ENCODE results near the gene CDH3.

The CDH3 gene

DNA sequence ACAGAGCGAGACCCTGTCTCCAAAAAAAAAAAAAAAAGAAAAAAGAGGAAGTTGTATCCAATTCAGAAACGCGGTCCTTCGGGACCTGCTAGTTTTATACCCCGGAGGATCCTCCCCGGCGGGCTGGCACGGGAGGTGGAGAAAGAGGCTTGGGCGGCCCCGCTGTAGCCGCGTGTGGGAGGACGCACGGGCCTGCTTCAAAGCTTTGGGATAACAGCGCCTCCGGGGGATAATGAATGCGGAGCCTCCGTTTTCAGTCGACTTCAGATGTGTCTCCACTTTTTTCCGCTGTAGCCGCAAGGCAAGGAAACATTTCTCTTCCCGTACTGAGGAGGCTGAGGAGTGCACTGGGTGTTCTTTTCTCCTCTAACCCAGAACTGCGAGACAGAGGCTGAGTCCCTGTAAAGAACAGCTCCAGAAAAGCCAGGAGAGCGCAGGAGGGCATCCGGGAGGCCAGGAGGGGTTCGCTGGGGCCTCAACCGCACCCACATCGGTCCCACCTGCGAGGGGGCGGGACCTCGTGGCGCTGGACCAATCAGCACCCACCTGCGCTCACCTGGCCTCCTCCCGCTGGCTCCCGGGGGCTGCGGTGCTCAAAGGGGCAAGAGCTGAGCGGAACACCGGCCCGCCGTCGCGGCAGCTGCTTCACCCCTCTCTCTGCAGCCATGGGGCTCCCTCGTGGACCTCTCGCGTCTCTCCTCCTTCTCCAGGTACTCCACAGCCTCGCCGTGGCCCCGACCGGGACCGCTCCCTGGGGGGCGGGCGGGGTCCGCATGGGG lies at the start of gene CDH3:
Gene CDH3, plus strand, starts transcription at position 596 of the 779 bp plus-strand sequence. Its CDS starts 70 bp downstream, at position 666.
- in situ Hi-C loops (cut with MboI; ENCODE audit: low sequenced_read_pairs), result no loop called here

DNA sequence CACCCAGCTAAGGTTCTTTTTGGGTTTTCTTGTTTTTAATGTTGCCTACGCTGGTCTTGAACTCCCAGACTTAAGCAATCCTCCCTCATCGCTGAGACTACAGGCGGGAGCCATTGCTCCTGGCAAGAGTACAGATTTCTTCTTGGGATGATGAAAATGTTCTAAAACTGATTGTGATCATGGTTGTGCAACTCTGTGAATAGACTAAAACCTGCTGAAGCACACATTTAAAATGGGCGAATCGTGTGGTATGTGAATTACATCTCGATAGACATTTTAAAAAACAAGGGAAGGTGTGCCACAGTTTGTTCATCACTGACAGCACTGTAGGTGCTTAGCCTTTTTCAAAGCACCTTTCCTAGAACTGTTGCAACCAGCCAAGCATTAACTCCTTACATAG lies 48.8 kb upstream of the CDH3 start:
- in situ Hi-C loops (cut with MboI; ENCODE audit: low sequenced_read_pairs), result no loop called here

DNA sequence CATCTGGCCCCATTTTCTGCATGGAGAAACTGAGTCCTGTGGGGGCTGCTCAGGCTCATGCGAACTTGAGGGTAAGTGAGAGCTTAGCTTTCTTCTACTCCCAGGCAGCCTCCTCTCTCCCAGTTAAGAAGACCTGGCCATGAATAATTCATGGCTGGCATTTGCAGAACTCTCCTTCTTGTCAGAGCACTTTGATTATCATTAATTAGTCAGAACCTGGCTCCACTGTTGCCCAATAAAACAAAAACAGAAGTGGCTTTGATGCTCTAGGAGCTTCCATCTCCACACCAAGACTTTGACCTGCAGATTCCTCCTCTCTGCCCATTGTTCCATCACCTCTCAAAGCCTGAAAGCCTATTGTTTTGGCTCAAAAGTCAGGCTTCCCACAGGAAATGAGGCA lies 45.5 kb upstream of the CDH3 start:
- in situ Hi-C loops (cut with MboI; ENCODE audit: low sequenced_read_pairs), result no loop called here

DNA sequence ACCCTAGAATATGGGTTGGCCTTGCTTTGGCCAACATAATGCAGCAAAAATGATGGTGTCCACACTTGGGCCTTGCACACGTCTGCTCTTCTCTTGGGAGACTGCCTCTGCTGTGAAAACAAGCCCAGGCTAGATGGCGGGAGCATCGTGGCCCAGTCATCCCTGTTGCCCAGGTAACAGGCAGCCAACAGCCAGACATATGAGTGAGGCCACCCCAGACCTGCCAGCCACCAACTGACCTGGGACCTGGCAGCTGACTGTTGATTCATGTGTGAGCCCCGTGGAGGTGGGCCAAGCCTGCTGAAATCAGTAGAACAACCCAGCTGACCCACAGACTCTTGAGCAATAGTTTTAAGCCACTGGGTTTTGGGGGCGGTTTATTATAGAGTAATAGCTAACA lies 39.4 kb upstream of the CDH3 start:
- in situ Hi-C loops (cut with MboI; ENCODE audit: low sequenced_read_pairs), result no loop called here

DNA sequence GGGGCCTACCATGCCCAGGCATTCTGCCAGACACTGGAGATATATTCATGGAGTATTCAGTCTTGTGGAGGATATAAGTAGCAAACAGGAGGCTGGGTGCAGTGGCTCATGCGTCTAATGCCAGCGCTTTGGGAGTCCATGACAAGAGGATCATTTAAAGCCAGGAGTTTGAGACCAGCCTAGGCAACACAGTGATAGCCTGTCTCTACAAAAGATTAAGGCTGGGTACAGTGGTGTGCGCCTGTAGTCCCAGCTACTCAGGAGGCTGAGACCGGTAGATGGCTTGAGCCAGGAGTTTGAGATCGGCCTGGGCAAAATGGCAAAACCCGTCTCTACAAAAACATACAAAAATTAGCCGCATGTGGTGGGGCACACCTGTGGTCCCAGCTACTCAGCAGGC lies 37.7 kb upstream of the CDH3 start:
- in situ Hi-C loops (cut with MboI; ENCODE audit: low sequenced_read_pairs), result no loop called here

DNA sequence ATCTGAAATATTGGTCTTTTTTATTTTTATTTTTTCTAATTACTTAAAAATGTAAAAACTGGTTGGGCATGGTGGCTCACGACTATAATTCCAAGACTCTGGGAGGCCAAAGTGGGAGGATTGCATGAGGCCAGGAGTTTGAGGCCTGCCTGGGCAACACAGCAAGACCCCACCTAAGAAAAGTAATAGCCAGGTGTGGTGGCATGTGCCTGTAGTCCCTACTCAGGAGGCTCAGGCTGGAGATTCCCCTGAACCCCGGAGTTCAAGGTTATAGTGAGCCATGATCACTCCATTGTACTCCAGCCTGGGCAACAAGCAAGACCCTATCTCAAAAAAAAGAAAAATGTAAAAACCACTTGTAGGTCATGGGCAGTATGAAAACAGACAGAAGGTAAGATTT lies 36.8 kb upstream of the CDH3 start:
- in situ Hi-C loops (cut with MboI; ENCODE audit: low sequenced_read_pairs), result no loop called here

DNA sequence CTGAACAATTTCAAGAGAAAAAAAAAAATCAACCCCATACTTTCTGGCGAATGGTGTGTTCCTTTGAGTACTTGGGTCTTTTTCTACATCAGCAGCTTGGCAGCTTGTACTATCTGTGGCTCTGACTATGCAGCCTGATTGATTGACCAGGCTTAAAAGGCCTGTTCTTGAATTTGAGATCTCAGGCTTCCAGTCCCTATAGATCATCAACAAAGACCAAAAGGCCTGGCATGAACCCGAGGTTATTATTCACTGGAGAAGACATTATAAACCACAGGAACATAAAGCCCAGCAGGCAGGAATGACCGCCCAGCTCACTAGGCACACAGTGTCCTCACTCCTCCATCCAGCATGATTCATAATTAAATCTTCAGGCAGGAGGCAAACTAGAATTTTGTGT lies 32.1 kb upstream of the CDH3 start:
- in situ Hi-C loops (cut with MboI; ENCODE audit: low sequenced_read_pairs), result loop anchor here (5.0 kb wide), 1 partner anchor 51 kb away; no protein-coding TSS in a partner anchor

DNA sequence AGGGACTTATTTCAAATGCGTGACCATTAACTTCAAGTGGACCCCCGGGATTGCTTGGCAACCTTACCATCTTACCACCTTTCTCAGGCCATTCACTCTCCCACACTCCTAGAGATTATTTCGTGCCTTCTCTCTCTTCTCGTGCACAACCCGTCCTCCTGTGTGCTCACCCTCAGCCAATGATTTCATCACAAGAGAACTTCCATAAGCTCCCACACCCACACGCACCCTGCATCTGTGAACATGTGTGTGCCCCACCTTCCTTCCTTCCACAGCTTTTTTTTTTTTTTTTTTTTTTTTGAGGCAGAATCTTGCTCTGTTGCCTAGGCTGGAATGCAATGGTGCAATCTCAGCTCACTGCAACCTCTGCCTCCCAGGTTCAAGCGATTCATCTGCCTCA lies 27.4 kb upstream of the CDH3 start:
- in situ Hi-C loops (cut with MboI; ENCODE audit: low sequenced_read_pairs), result no loop called here

DNA sequence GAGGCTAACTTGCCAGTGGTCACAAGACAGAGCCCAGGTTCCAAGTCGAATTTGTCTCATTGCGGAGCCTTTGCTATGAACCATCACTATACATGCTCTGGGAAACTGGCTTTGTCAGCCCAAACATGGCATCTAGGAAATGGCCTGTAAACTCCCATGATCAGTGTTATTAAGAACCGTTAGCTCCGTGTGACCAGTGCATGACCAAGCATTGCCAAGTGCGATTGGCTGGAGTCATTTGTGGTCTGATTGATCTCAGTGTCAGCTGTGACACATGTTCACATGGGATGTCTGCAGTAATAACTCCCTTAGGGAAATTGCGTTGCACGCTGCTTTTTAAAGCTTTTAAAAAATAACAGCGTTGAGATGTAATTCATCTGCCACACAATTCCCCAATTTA lies 18.6 kb upstream of the CDH3 start:
- in situ Hi-C loops (cut with MboI; ENCODE audit: low sequenced_read_pairs), result no loop called here

DNA sequence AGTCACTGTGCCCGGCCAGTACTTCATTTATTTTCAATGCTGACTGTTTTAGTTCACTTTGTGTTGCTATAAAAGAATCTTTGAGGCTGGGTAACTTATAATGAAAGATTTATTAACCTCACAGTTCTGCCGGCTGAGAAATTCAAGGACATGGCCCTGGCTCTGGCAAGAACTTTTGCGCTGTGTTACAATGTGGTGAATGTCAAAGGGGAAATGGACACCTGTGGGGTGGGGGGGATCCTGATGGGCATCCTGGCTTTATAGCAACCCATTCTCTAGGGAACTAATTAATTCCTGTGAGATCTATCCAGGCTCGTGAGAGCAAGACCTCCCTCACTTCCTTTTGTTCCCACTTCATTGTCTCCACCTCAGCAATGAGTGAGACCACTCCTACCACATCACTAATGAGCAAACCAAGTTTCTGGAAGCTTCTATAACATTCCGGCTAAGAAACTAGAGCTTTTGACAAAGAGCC lies 17.1 kb upstream of the CDH3 start:
- in situ Hi-C loops (cut with MboI; ENCODE audit: low sequenced_read_pairs), result no loop called here

DNA sequence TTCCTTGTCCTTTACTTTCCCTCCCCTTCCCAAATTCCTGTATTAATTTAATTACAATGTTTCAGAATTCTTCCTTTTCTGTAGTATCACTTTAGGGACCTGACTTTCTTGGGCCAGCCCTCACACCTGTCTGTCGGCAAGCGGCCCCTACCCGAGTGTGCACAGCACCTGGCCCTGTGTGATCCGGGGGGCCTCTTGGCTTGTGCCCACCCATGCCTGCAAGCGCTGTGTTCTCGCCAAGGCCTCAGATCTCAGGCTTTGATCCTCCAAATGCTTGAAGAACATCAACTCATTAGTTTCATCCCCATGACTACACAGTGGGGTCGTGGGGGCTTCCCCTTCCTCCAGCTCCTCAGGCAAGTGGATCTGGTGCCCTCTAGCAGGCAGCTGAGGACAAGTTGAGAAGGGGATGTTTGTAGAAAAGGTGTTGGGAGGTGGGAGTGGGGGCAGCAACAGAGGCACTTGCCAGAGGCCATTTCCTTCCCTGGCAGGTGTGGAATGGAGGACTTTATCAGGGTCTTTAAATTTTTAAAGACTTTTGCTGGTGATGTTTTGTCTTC lies 15.7 kb upstream of the CDH3 start:
- in situ Hi-C loops (cut with MboI; ENCODE audit: low sequenced_read_pairs), result no loop called here

DNA sequence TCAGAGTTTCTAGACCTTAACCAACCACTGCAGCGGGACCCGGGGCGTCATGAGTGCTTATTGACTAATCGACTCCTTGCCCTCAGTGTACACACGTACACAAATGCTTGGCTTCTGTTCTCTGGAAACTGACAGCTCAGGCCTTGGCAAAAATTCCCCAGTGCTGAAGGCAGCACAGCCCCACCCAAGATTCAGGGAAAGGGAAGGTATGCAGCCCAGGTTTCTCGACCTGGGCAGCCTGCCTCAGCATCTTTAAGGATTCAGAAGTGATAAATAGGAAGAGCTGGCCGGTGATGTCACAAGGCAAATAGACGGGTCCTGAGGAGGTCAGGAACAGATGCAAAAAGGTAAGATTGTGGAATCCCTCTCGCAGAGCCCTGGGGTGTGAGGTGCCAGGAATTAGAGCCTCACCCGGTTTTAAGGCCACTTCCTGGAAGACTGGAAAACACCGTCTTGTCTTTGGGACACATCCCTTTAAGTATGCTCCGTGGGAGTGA lies 9.0 kb upstream of the CDH3 start:
- in situ Hi-C loops (cut with MboI; ENCODE audit: low sequenced_read_pairs), result no loop called here

DNA sequence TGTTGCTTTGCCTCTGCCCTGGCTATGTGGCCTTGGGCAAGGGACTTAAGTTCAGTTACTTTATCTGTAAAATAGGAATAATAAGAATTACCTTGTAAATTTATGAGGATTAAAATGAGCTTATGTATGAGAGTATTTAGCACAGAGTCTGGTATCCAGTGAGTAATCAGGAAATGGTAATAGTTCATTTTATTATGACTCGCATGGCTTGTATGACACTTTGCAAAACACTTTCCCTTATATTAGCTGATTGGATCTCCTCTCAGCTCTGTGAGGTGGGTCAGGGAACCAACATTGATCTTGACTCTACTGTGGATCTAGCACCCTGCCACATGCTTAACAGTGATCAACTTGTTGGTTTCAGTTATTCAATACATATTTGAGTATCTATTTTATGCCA lies 8.3 kb upstream of the CDH3 start:
- in situ Hi-C loops (cut with MboI; ENCODE audit: low sequenced_read_pairs), result no loop called here

DNA sequence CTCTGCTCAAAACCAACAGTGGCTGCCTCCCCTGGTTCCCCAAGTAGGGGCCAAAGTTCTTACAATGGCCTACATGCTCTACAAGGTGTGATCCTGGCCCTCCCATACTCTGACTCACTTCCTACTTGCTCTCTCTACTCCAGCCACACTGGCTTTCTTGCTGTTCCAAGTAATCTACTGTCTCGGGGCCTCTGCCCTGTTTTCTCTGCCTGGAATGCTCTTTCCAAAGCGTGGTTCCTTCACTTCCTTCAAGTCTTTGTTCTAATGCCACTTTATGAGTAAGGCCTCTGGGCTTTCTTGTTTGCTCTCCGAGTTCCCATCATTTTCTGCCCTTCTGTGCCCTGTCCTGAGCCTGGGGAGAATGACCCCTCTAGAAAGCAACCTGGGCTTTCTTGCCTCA lies 4.1 kb upstream of the CDH3 start:
- in situ Hi-C loops (cut with MboI; ENCODE audit: low sequenced_read_pairs), result no loop called here

DNA sequence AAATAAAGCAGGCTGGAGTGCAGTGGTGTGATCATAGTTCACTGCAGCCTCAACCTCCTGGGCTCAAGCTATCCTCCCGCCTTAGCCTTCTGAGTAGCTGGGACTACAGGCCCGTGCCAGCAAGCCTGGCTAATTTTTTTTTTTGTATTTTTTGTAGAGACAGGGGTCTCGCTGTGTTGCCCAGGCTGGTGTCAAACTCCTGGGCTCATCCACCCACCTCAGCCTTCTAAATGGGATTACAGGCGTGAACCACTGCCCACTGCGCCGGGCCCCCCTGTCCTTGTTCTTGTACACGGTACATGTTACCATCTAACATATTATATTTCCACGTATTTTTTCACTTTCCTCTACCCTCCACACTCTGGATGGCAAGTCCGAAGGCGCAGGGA lies 3.1 kb upstream of the CDH3 start:
- in situ Hi-C loops (cut with MboI; ENCODE audit: low sequenced_read_pairs), result no loop called here

DNA sequence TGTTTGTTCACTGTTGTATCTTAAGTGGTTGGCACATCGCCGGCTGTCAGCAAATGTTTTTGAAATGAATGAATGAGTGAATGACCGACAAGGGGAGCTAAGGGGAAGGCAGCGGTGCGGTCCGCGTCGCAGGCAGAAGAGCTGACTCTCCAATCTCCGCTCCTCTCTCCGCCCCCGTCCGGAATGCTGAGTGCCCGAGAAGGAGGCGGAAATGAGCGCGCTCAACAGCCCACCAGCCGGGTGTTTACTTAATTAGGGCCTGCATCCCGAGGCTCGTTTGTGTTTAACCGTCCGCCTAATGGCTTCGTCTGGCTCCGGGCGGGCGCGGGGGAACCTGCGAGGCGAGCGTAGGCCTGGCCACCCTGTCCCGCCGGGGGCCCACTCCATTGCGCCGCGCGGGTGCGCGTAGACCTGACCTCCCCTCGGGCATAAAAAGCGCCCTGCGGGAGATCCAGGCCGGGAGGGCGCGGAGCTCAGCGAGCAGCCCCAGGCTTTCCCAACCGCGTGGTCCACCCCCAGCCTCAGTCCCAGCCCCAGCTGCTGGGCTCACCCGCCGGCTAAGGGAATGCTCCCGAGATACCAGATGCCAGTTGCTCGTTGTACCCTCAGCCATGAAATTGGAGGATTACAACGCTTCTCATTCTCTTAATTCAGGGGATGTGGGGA lies 2.5 kb upstream of the CDH3 start:
- in situ Hi-C loops (cut with MboI; ENCODE audit: low sequenced_read_pairs), result no loop called here

DNA sequence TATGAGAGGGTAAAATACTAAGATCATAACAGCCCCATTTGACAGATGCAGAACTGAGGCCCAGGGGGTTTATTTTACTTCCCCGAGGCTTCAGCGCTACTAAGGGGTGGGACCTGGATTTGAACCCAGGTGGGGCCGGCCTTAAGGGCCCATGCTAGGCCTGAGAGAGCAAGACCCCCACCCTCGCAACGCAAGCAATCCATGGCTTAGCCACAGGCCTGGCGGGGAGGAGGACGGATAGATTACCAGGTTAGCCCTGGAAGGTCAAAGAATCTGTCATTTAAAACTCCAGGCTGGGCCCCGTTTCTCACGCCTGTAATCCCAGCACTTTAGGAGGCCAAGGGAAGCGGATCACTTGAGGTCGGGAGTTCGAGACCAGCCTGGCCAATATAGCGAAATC lies 1.9 kb upstream of the CDH3 start:
- in situ Hi-C loops (cut with MboI; ENCODE audit: low sequenced_read_pairs), result no loop called here

DNA sequence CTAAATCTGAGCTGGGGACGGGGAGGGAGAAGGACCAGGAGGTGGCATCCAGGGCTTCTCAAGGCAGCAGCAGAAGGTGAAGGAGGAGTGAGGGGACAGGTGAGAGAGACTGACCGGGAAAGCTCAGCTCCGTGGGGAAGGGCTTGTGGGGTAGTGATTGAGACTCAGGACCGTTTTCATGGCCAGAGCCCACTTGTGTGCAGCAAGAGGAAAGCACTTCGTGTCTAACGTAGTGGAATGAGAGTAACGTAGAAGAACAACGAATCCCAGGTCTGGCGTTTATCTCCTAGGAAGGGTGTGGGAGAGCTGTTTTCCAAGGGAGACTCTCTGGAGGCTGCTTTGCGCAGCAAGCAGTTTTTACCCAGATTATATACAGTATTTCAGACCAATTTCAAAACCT lies 1.3 kb upstream of the CDH3 start:
- in situ Hi-C loops (cut with MboI; ENCODE audit: low sequenced_read_pairs), result no loop called here

DNA sequence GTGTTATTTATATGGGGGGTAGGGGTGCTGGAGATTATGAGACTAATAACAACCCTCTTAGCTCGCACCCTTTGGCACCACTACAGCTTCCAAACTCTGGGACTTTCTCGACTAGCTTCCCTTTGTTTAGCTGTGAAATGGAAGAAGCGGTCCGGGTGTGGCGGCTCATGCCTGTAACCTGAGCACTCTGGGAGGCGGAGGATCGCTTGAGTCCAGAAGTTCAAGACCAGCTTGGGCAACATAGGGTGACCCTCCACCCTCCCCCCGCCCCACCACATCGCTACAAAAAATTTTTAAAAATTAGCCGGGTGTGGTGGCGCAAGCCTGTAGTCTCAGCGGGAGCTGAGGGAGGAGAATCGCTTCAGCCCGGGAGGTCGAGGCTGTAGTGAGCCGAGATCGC lies 814 bp upstream of the CDH3 start:
- in situ Hi-C loops (cut with MboI; ENCODE audit: low sequenced_read_pairs), result no loop called here

DNA sequence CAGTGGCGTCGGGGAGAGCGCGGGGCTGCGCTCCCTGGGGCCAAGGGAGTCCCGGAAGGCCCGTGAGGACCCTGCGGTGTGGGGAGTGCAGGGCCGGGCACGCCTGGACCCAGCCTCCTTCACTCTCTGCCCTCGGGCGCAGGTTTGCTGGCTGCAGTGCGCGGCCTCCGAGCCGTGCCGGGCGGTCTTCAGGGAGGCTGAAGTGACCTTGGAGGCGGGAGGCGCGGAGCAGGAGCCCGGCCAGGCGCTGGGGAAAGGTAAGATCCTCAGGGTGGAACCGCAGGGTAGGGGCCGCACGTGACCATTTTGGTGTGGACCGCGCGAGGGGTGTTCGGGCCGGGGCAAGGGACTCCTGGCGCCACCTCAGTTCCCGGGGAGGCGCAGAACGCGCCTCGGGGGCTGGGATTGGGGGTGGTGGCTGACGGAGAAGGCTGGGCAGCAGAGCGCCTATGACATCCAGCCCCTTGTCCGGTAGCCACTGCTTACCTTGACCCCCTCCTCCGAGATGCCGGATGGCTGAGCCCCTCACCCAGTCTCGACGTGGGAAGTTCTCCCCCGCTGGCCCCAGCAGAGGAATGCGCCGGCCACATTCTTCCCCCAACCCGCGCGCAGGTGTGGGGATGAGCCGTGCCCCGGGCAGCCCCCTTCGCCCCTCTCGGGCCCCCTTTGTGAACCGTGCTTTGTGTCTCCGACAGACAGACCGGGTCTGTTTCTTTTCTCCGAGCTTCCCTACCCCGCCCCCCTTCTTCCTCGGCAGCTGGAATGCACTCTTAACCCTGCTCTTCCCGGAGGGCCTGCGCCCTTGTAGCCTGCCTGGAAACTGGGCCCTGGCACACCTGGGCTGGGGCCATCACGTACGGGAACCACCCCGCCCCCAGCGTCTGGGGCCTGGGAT lies 631 bp downstream of the CDH3 start:
- in situ Hi-C loops (cut with MboI; ENCODE audit: low sequenced_read_pairs), result no loop called here
